Progenitor cell of endocrine pancreas (in vitro differentiated cells): ENCODE data around the gene CAAP1. TPM values are rescaled to one million over a fixed set of nuclear protein-coding genes. Genes with fewer than 3 reads are reported as not detected.

Experiments used
- DNase-seq: peaks from one replicate; pipeline ENCODE4 v3.0.0; 2021; ENCODE audit warnings: low spot score; ENCODE audit not compliant: unreplicated experiment
- H3K27ac Mint-ChIP-seq: 2 replicates; pipeline ENCODE4 v1.8.0; 2021; ENCODE audit warnings: mild to moderate bottlenecking, moderate library complexity, mixed read lengths
- H3K27me3 Mint-ChIP-seq: 2 replicates; pipeline ENCODE4 v1.8.0; 2021; ENCODE audit warnings: mixed read lengths
- H3K36me3 Mint-ChIP-seq: 2 replicates; pipeline ENCODE4 v1.8.0; 2022; ENCODE audit warnings: mixed read lengths; ENCODE audit not compliant: insufficient read depth
- H3K4me1 Mint-ChIP-seq: 2 replicates; pipeline ENCODE4 v1.8.0; 2021; ENCODE audit warnings: low read depth, mixed read lengths
- H3K4me3 Mint-ChIP-seq: 2 replicates; pipeline ENCODE4 v1.8.0; 2021; ENCODE audit warnings: low read depth, mild to moderate bottlenecking, moderate library complexity, mixed read lengths
- H3K9me3 Mint-ChIP-seq: 2 replicates; pipeline ENCODE4 v1.8.0; 2021; ENCODE audit warnings: low read depth, mixed read lengths
- total RNA-seq: library from RNA; stranded (reverse); gene quantifications from 2 replicates; pipeline ENCODE4 v1.2.1, GENCODE V29; 2021
- TF ChIP-seq, protein P1 (sequence below): fragments of 200-600 bp; sonication (generic); IDR thresholded peaks from one replicate; pipeline ENCODE4 v1.5.0; 2021; ENCODE audit warnings: antibody characterized with exemption, mild to moderate bottlenecking; ENCODE audit not compliant: unreplicated experiment

The CAAP1 gene
- total RNA-seq, 1 donor from 2014 or later: 25.1 TPM

DNA sequence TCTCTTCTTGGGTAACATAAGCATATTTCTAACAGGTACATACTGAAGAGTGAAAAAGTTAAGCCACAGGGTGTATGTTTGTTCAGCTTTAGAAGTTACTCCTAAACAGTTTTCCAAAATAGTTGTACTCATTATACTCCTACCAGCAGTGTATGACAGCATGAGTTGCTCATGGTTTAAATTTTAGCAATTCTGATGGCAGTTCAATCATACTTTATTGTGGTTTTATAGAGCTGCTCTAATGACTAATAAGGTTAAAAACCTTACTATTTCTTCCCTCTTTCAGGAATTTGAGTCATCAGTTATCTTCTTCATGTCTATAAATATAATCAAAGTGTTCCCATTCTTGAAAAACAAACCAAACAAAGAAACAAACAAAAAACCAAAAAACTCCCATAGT lies 81.5 kb downstream of the CAAP1 start:
- TF ChIP-seq, protein P1, sequence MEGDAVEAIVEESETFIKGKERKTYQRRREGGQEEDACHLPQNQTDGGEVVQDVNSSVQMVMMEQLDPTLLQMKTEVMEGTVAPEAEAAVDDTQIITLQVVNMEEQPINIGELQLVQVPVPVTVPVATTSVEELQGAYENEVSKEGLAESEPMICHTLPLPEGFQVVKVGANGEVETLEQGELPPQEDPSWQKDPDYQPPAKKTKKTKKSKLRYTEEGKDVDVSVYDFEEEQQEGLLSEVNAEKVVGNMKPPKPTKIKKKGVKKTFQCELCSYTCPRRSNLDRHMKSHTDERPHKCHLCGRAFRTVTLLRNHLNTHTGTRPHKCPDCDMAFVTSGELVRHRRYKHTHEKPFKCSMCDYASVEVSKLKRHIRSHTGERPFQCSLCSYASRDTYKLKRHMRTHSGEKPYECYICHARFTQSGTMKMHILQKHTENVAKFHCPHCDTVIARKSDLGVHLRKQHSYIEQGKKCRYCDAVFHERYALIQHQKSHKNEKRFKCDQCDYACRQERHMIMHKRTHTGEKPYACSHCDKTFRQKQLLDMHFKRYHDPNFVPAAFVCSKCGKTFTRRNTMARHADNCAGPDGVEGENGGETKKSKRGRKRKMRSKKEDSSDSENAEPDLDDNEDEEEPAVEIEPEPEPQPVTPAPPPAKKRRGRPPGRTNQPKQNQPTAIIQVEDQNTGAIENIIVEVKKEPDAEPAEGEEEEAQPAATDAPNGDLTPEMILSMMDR: no peak
- Mint-ChIP-seq H3K27me3 (no peaks in the 10 kb centered on the region), H3K9me3 (peaks cover 13% of the 10 kb centered on the region), H3K36me3 (no peaks in the 10 kb centered on the region), H3K4me1 (no peaks in the 10 kb centered on the region), H3K4me3 (no peak overlapping the region), H3K27ac (no peak overlapping the region)
- no peak for DNase-seq

DNA sequence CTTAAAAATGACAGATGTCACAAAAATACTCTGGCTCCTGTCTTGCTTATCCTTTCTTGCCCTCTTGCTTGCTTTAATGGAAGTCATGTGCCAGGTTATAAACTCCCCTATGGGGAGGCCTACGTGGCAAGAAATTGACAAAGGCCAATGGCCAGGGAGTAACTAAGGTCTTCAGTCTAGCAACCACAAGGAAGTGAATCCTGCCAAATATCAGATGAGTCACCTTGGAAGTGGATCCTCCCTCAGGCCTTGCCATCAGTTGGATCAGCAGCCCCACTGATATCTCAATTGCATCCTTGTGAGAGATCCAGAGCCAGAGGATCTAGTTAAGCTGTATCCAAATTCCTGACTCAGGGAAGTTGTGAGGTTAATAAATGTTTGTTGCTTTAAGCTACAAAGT lies 82.8 kb downstream of the CAAP1 start:
- no peak for DNase-seq
- H3K4me3 Mint-ChIP-seq: no peak overlapping the region
- TF ChIP-seq, protein P1: no peak
- H3K27ac Mint-ChIP-seq: no peak overlapping the region
- peaks cover 9% of the 10 kb centered on the region for H3K9me3 Mint-ChIP-seq
- no peaks in the 10 kb centered on the region for H3K27me3 Mint-ChIP-seq
- H3K4me1 Mint-ChIP-seq: no peaks in the 10 kb centered on the region
- H3K36me3 Mint-ChIP-seq: no peaks in the 10 kb centered on the region

DNA sequence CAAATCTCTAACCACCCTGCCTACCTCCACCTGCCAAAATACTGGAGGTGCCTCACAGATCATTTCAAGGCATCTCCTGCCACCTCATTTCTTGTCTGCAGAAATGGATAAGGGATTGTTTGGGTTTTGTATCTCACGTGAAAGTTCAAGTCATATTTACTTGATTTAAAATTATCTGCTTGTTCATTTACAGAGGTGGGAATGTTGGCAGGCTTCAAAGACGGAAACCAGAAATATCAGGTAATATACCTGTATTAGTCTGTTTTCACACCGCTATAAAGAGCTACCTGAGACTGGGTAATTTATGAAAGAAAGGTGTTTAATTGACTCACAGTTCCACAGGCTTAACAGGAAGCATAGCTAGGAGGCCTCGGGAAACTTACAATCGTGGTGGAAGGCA lies 85.4 kb downstream of the CAAP1 start:
- Mint-ChIP-seq H3K4me1 (no peaks in the 10 kb centered on the region), H3K27me3 (no peaks in the 10 kb centered on the region), H3K4me3 (no peak overlapping the region), H3K27ac (no peak overlapping the region), H3K9me3 (peaks cover 5% of the 10 kb centered on the region), H3K36me3 (no peaks in the 10 kb centered on the region)
- DNase-seq: no peak
- TF ChIP-seq, protein P1: no peak

DNA sequence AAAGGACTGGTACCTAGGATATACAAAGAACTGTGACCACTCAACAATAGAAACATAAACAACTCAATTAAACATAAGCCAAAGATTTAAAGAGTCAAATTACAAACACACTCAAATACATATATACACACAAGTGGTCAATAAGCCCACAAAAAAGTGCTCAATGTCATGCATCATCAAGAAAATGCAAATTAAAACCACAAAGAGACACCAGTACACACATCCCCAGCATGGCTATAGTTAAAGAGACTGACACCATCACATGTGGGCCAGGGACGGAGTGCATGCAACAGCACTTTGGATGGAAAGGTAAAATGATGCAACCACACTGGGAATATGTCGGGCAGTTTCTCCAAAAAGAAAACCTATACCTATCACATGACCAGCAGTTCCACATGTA lies 89.7 kb downstream of the CAAP1 start:
- H3K9me3 Mint-ChIP-seq: no peaks in the 10 kb centered on the region
- TF ChIP-seq, protein P1: no peak
- peaks cover 10% of the 10 kb centered on the region for H3K4me1 Mint-ChIP-seq
- no peak overlapping the region for H3K27ac Mint-ChIP-seq
- H3K4me3 Mint-ChIP-seq: no peak overlapping the region
- no peaks in the 10 kb centered on the region for H3K36me3 Mint-ChIP-seq
- DNase-seq: no peak
- no peaks in the 10 kb centered on the region for H3K27me3 Mint-ChIP-seq

DNA sequence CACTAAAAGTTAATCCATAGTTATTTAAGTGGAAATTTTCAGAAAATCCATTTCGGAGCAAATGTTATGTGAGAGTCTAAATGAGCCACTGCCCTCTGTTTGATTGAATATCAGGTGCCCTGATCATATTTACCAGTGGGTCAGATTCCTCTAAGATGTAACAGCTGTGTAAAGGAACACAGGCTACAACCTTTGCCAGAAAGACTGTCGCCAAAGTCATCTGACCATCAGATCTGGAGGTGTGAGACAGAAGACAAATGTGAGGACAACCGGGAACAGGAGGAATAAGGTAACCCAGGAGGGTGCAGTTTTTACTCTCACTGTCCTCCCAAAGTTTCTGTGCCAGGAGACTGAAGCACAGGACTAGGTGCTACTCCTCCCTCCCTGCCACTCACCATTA lies 90.8 kb downstream of the CAAP1 start:
- no peak overlapping the region for H3K27ac Mint-ChIP-seq
- no peak overlapping the region for H3K4me3 Mint-ChIP-seq

More for the DNA sequence above, 90.8 kb downstream of the CAAP1 start:
- DNase-seq: no peak
- no peaks in the 10 kb centered on the region for H3K9me3 Mint-ChIP-seq
- no peaks in the 10 kb centered on the region for H3K36me3 Mint-ChIP-seq
- H3K4me1 Mint-ChIP-seq: peaks cover 10% of the 10 kb centered on the region
- TF ChIP-seq, protein P1: no peak
- H3K27me3 Mint-ChIP-seq: no peaks in the 10 kb centered on the region
